ENCODE data around the gene KLRC3. TPM values are rescaled to one million over a fixed set of nuclear protein-coding genes. Genes with fewer than 3 reads are reported as not detected.

The KLRC3 gene
- total and polyA plus RNA-seq, 2 of the 13 experiments (the other 11 are each of a cell fraction or from before 2014, with no cell fraction given) = not detected

DNA sequence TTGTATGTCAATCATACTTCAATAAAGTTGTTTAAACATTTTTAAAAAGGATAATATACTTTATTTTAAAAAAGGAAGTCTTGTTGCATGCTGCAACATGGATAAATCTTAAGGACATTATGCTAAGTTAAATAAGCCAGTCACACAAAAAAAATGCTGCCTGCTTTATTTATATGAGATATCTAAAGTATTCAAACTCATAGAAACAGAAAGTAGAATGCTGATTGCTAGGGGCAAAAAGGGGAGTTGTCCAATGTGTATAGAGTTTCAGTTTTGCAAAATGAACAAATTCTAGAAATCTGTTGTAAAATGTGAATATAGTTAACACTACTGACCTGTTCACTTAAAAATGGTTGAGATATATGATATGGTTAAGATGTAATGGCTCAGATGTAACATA is 19.6 kb downstream of the KLRC3 start:
- intact Hi-C loops (cut with micrococcal nuclease; ENCODE audit: unreplicated experiment) = no loop called here
- H3K9me3 ChIP-seq (ENCODE audit: low read length) = no peaks in the 10 kb centered on the region
- H4K20me1 ChIP-seq (ENCODE audit: insufficient read depth, low read length) = no peaks in the 10 kb centered on the region
- H3K9ac ChIP-seq (ENCODE audit: insufficient read depth, low read depth, low read length) = no peak overlapping the region
- no peaks in the 10 kb centered on the region for H3K27me3 ChIP-seq (ENCODE audit: control insufficient read depth in 1 of 2, insufficient read depth in 2 of 2, low read length in 2 of 2)
- H3K36me3 ChIP-seq (replicated peaks in 1 of 2; ENCODE audit: control insufficient read depth in 1 of 2, insufficient read depth in 2 of 2, low read length in 2 of 2) = no peaks in the 10 kb centered on the region
- H3K4me3 ChIP-seq (replicated peaks in 1 of 3; ENCODE audit: insufficient read depth in 1 of 3, low read depth in 2 of 3, low read length in 3 of 3) = no peak overlapping the region
- ATAC-seq = no peak
- BruUV-seq (replicated peaks) = no TSS peak
- CTCF ChIA-PET (ENCODE audit: low intra/inter-chr PET ratio, low total read pairs) = no interaction called here
- peaks cover 5% of the 10 kb centered on the region for H3K4me1 ChIP-seq (ENCODE audit: insufficient read depth, low read length)
- POLR2A ChIA-PET = no interaction called here
- in situ Hi-C loops (cut with HindIII; ENCODE audit: extremely low pct_ligation_motif_present, low pct_unique_long_range_greater_than_20kb) = no loop called here
- H2AFZ ChIP-seq (ENCODE audit: low read length) = no peak overlapping the region
- H3K4me2 ChIP-seq (ENCODE audit: low read depth, low read length) = no peak overlapping the region
- DNase-seq (ENCODE audit: low spot score) = no peak
- no peak overlapping the region for H3K27ac ChIP-seq (ENCODE audit: extremely low read length, insufficient read depth, low read length)
- no peaks in the 10 kb centered on the region for H3K79me2 ChIP-seq (ENCODE audit: insufficient read depth, low read length)
- FAIRE-seq = no peak
- TF ChIP-seq, protein P1, sequence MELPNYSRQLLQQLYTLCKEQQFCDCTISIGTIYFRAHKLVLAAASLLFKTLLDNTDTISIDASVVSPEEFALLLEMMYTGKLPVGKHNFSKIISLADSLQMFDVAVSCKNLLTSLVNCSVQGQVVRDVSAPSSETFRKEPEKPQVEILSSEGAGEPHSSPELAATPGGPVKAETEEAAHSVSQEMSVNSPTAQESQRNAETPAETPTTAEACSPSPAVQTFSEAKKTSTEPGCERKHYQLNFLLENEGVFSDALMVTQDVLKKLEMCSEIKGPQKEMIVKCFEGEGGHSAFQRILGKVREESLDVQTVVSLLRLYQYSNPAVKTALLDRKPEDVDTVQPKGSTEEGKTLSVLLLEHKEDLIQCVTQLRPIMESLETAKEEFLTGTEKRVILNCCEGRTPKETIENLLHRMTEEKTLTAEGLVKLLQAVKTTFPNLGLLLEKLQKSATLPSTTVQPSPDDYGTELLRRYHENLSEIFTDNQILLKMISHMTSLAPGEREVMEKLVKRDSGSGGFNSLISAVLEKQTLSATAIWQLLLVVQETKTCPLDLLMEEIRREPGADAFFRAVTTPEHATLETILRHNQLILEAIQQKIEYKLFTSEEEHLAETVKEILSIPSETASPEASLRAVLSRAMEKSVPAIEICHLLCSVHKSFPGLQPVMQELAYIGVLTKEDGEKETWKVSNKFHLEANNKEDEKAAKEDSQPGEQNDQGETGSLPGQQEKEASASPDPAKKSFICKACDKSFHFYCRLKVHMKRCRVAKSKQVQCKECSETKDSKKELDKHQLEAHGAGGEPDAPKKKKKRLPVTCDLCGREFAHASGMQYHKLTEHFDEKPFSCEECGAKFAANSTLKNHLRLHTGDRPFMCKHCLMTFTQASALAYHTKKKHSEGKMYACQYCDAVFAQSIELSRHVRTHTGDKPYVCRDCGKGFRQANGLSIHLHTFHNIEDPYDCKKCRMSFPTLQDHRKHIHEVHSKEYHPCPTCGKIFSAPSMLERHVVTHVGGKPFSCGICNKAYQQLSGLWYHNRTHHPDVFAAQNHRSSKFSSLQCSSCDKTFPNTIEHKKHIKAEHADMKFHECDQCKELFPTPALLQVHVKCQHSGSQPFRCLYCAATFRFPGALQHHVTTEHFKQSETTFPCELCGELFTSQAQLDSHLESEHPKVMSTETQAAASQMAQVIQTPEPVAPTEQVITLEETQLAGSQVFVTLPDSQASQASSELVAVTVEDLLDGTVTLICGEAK (IDR thresholded peaks at IDR 0.05) = no peak
- TF ChIP-seq, protein P1 (CRISPR knock-in tag; IDR thresholded peaks at IDR 0.05) = no peak
- TF ChIP-seq SNAI1 (CRISPR knock-in tag; IDR thresholded peaks at IDR 0.05; ENCODE audit: borderline replicate concordance) (no peak), ZNF598 (CRISPR knock-in tag; IDR thresholded peaks at IDR 0.05; ENCODE audit: borderline replicate concordance) (no peak), KLF12 (CRISPR knock-in tag; IDR thresholded peaks at IDR 0.05; ENCODE audit: borderline replicate concordance) (no peak), GFI1 (CRISPR knock-in tag; IDR thresholded peaks at IDR 0.05; ENCODE audit: borderline replicate concordance) (no peak), NRL (CRISPR knock-in tag; IDR thresholded peaks at IDR 0.05; ENCODE audit: borderline replicate concordance) (no peak), ZNF451 (CRISPR knock-in tag; IDR thresholded peaks at IDR 0.05) (no peak), NPAS2 (CRISPR knock-in tag; IDR thresholded peaks at IDR 0.05; ENCODE audit: borderline replicate concordance) (no peak), ZBTB7B (CRISPR knock-in tag; IDR thresholded peaks at IDR 0.05) (no peak), KMT2B (CRISPR knock-in tag; IDR thresholded peaks at IDR 0.05) (no peak), FOXP1 (IDR thresholded peaks at IDR 0.05) (no peak), FOXP1 (CRISPR knock-in tag; IDR thresholded peaks at IDR 0.05) (no peak), ZNF124 (CRISPR knock-in tag; IDR thresholded peaks at IDR 0.05) (no peak)
- TF ChIP-seq, protein P2, sequence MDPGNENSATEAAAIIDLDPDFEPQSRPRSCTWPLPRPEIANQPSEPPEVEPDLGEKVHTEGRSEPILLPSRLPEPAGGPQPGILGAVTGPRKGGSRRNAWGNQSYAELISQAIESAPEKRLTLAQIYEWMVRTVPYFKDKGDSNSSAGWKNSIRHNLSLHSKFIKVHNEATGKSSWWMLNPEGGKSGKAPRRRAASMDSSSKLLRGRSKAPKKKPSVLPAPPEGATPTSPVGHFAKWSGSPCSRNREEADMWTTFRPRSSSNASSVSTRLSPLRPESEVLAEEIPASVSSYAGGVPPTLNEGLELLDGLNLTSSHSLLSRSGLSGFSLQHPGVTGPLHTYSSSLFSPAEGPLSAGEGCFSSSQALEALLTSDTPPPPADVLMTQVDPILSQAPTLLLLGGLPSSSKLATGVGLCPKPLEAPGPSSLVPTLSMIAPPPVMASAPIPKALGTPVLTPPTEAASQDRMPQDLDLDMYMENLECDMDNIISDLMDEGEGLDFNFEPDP (CRISPR knock-in tag; conservative IDR thresholded peaks at IDR 0.05) = no peak
- TF ChIP-seq, protein P3, sequence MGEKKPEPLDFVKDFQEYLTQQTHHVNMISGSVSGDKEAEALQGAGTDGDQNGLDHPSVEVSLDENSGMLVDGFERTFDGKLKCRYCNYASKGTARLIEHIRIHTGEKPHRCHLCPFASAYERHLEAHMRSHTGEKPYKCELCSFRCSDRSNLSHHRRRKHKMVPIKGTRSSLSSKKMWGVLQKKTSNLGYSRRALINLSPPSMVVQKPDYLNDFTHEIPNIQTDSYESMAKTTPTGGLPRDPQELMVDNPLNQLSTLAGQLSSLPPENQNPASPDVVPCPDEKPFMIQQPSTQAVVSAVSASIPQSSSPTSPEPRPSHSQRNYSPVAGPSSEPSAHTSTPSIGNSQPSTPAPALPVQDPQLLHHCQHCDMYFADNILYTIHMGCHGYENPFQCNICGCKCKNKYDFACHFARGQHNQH (CRISPR knock-in tag; IDR thresholded peaks at IDR 0.05) = no peak

All from HepG2 (cell line).